IPS DF 4.7 (cell line): ENCODE data around the gene AKAP13.
"Not testable (repeated sequence)": the region's sequence is repeated elsewhere in the genome, so short reads cannot be mapped to it uniquely, and the experiment has no call there.

Source experiments
- DNase-seq: peaks from one replicate; pipeline ENCODE4 v3.0.0-alpha.2; 2013; ENCODE audit warnings: low spot score; ENCODE audit errors: extremely low read depth

AKAP13 gene

DNA sequence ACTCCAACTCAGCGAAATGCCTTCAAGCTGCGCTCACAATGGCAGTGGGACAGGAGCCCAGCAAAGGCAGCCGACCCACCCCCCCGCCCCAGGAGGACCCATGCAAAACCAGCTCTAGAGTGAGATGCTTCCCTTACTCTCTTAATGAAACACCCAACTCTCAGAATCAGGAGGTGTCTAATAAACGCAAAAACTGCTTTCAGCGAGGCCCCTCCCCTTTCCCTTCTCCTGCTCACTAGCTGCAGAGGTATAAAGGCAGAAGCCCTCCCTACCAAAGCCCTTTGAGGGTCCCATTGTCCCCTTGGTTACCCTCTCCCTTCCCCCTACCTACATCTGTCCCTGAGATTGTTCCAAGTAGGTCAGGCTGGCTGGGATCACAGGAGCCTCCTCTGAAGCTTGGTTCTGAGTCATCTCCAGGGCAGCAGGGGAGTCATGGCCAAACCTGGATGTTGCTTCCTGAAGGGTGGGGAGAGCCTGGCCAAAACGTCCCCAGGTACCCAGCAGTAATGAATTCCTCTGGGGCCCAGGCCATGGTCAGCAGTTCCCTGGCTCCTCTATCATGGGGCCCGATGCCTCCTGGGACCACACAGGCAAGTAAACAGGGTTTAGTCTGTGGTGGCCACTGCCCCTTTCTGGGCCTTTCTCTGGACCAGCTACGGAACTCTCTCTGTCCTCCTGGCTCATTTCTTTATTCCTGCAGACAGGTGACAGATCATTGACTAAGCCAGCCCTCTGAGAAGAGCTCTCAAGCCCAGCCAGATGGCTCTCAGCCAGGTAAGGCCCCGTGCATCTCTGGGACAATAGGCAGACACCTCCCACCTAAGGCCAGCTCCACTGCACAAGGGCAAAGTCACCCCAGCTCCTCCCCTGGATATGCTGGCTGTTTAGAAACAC is 405.7 kb downstream of the AKAP13 start:
- DNase-seq = no peak

GRCh38 chr15:85786781-85787114 is 406.3 kb downstream of the AKAP13 start:
- no peak for DNase-seq

DNA sequence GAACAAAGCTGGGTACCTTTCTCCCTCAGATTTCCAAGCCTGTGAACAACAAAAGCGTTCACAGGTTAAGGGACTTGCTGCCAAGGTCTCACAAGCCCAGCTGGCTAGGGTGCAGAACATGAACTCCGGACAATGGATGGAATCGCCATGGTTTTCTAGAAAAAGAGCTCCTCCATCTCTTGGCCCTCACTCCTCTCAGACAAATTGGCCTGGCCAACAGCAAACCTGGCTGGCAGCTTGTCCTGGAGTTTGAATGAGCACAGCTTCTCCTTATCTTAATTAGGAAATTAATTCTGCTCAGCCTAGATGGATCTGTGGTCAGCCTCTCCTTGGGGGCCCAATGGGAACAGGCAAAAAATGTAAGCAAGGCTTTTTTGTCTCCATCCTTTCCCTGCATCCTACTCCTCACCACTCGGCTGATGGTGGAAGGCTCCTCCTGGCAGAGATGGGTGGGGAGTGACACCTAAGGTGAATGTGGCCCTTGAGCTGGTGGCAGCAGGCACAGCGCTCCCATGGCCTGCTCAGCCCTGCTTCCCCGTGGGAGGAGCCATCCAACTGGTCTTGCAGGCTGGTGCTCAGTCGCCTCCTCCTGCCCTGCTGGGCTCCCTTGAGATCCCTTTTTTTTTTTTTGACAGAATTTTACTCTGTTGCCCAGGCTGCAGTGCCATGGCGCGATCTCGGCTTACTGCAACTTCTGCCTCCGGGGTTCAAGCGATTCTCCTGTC is 408.5 kb downstream of the AKAP13 start:
- DNase-seq = no peak

DNA sequence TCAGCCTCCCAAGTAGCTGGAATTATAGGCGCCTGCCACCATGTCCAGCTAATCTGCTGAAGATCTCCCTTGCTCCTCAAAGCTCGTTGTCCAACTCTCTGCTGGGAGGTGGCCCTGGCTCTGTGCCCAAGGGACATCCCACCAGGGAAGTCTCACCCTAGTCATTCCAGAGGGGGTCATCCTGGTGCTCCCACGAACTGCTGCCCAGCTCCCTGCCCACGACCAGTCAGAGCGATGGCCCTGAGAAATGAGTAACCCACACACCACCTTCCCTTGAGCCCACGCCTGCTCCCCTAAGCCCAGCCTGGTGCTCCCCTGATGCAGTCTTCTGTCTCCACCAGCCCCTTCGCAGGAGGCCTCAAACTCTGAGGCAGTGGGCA is 409.1 kb downstream of the AKAP13 start:
- no peak for DNase-seq

- no peak for DNase-seq
These were observed 411.8 kb downstream of the AKAP13 start for GRCh38 chr15:85792102-85792731.

- DNase-seq = no peak
These were observed 412.6 kb downstream of the AKAP13 start for GRCh38 chr15:85792912-85793590.

GRCh38 chr15:85793641-85794597 is 413.5 kb downstream of the AKAP13 start:
- DNase-seq = no peak

DNA sequence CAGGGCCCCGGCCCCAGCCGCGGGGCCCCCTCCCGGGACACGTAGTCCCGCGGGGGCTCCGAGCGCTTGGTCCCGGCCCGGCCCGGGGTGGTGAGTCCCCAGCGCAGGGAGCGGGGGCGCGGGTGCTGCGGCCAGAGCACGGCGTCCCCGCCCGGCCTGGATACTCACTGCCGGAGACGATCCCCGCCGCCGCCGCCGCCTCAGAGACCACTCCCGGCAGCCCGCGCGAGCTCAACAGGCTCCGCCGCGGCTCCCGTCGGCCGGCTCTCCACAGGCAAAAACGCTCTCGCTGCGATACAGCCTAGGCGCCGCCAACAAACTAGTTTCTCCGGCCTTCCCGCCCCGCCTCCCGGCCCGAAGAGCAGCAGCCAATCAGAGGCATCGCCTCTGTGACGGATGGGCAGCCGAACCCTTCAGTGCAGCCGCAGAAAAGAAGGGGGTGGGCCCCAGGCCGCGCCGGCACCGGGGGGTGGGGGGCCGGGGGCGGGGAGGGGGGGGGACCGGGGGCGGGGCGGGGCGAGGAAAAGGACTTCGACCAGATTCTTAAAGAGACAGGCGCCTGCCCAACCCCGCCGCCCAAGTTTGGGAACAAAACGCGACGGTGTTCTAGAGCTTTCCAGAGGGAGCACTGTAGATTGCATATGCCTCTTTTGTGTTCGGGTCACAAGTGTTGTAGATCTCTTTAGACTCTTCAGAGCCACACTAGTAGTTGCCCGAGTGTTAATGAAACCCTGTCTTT is 414.4 kb downstream of the AKAP13 start, which contains the start of gene KLHL25:
KLHL25 (minus strand) TSS at position 328 of the 739 bp plus-strand sequence. CDS start 25,115 bp downstream, outside the sequence.
- peak; percentile 41 for DNase-seq

- no peak for DNase-seq
These were observed 415.2 kb downstream of the AKAP13 start for GRCh38 chr15:85795337-85796305.

DNA sequence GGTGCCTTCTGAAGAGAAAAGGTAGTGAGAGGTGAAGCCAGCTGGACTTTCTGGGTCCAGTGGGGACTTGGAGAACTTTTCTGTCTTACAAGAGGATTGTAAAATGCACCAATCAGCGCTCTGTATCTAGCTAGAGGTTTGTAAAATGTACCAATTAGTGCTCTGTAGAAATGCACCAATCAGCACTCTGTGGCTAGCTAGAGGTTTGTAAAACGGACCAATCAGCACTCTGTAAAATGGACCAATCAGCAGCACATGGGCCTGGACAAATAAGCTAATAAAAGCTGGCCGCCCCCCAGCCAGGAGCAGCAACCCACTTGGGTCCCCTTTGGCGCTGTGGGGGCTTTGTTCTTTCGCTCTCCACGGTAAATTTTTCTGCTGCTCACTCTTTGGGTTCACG is 416.0 kb downstream of the AKAP13 start:
- DNase-seq = not testable (repeated sequence)
